AG09319 (cell line): Measurements from ENCODE around the gene MIB1.
"Not testable (repeated sequence)": the region's sequence is repeated elsewhere in the genome, so short reads cannot be mapped to it uniquely, and the experiment has no call there.

Source experiments
- DNase-seq: peaks from one replicate; pipeline ENCODE4 v3.0.0-alpha.2; 2010; ENCODE audit warnings: low read depth; ENCODE audit errors: extremely low read depth
- TF ChIP-seq, protein P1 (sequence below): IDR thresholded peaks from 2 replicates; pipeline ENCODE4 v1.5.1; 2011; ENCODE audit warnings: low read depth, mild to moderate bottlenecking, inconsistent platforms, low read length, moderate library complexity

Gene MIB1

DNA sequence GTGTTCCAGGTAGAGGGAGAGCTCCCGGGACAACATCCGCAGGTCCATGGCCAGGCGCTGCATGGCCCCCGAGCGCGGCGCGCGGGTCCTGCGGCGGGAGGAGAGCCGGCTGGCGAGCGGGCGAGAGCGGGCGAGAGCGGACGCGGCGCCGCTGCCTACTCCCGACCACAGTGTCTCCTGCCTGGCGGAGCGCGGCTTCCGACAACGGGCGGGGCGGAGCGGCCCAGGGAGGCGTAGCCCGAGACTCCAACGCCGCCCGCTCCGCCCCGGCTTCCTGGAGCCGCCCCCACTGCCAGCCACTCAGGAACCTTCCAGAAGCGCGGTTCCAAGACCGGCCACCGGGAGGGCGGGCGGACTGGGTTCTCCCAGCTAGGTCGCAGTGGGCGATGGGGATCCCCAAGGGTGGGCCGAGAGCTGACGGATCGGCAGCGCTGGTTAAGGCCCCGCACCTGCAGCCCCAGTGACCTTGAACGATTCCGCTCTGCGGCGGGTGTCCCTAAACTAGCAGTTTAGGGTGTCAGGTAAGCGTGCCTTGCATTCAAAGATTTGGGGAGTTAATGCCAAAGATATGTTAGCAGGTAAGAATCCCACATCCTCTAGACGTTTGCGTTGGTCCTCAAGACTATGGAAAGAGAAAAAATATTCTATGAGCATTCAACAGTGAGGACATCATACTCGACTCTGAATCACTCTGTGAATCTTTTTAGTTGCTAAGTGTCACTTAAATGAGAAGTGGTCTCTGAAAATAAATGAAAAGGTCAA lies 35.8 kb upstream of the MIB1 start, which contains the start of gene ABHD3:
ABHD3 (minus strand) TSS at position 172 of the 762 bp plus-strand sequence; CDS start at position 63, 109 bp downstream.
- DNase-seq = peak; percentile 66
- TF ChIP-seq, protein P1, sequence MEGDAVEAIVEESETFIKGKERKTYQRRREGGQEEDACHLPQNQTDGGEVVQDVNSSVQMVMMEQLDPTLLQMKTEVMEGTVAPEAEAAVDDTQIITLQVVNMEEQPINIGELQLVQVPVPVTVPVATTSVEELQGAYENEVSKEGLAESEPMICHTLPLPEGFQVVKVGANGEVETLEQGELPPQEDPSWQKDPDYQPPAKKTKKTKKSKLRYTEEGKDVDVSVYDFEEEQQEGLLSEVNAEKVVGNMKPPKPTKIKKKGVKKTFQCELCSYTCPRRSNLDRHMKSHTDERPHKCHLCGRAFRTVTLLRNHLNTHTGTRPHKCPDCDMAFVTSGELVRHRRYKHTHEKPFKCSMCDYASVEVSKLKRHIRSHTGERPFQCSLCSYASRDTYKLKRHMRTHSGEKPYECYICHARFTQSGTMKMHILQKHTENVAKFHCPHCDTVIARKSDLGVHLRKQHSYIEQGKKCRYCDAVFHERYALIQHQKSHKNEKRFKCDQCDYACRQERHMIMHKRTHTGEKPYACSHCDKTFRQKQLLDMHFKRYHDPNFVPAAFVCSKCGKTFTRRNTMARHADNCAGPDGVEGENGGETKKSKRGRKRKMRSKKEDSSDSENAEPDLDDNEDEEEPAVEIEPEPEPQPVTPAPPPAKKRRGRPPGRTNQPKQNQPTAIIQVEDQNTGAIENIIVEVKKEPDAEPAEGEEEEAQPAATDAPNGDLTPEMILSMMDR = peak; percentile 31

DNA sequence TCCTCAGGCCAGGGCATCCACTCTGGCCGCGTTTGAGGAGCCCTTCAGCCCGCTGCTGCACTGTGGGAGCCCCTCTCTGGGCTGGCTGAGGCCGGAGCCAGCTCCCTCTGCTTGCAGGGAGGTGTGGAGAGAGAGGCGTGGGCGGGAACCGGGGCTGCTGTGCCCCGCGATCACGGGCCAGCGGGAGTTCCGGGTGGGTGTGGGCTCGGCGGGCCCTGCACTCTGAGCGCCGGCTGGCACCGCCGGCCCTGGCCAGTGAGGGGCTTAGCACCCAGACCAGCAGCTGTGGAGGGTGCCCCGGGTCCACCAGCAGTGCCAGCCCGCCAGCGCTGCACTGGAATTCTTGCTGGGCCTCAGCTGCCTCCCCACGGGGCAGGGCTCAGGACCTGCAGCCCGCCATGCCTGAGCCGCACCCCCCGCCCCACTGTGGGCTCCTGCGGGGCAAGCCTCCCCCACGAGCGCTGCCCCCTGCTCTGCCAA lies 34.2 kb upstream of the MIB1 start:
- DNase-seq = no peak
- TF ChIP-seq, protein P1 = no peak

DNA sequence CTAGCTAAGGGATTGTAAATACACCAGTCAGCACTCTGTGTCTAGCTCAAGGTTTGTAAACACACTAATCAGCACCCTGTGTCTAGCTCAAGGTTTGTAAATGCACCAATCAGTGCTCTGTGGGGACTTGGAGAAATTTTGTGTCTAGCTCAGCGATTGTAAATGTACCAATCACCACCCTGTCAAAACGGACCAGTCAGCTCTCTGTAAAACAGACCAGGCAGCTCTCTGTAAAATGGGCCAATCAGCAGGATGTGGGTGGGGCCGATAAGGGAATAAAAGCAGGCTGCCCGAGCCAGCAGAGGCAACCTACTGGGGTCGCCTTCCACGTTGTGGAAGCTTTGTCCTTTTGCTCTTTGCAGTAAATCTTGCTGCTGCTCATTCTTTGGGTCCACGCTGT lies 33.5 kb upstream of the MIB1 start:
- not testable (repeated sequence) for DNase-seq

DNA sequence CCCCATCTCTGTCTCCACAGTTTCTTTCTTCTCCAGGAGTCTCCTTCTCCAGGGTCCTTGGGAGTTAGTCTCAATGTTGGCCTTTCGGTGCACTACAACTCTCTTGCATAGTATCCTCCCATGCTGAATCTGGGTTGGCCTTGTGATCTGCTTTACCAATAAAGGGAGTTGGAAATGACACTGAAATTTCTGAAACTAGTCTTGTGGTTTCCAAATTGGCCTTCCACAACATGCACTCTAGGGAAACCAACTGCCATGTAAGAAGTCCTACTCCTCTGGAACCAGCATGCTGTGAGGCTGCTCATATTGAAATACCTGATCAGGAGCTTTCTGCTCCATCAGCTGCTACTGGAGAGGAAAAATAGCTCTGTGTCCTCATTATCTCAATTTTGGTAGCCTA lies 26.1 kb upstream of the MIB1 start:
- TF ChIP-seq, protein P1 = no peak
- no peak for DNase-seq

DNA sequence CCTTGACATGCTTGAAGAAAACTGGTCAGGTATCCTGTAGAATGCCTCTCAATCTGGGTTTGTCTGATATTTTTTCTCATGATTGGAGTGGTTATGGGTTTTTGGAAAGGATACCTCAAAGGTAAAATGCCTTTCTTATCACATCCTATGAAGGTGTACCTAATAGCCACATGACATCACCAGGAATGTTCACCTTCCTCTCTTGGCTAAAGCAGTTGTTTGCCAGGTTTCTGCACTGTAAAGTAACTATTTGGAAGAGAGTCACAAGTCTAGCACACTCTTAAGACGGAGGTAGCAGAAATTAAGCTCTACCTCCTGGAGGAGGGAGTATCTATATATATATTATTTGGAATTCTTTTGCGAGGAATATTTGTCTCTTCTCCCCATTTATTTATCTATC lies 17.9 kb upstream of the MIB1 start:
- TF ChIP-seq, protein P1 = no peak
- no peak for DNase-seq

DNA sequence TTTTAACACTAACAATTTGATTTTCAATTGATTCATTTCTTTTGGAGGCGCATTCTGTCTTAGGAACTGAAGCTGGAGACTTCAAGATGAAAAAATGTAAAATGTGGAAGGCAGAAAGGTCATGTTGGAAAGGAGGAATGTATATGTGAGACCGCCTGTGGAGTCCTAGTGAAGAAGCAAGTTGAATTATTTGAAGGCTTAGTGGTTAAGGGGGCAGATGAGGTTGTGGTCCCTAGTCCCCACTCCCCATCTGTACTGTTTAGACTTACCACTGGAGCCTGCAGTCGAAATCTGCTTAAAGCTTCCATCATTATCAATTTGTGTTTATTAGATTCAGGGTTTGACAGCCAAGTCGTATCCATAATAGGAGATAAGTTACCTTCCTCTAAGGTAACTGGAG lies 15.4 kb upstream of the MIB1 start:
- TF ChIP-seq, protein P1 = no peak
- no peak for DNase-seq

DNA sequence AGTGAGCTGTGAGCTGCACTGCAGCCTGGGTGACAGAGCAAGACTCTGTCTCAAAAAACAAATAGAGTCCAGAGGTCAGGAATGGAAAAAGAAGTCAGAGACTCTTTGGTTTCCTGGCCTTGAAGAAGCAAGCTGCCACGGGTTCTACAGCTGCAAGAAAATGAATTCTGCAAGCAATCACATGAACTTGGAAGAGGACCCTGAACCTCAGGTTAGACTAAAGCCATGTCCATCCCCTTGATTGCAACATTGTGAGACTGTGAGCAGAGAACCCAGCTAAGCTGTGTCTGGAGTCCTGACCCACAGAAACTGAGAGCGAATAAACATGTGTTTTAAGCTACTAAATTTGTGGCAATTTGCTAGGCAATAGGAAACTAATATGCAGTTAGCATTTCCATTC lies 12.9 kb upstream of the MIB1 start:
- DNase-seq = no peak
- TF ChIP-seq, protein P1 = no peak

DNA sequence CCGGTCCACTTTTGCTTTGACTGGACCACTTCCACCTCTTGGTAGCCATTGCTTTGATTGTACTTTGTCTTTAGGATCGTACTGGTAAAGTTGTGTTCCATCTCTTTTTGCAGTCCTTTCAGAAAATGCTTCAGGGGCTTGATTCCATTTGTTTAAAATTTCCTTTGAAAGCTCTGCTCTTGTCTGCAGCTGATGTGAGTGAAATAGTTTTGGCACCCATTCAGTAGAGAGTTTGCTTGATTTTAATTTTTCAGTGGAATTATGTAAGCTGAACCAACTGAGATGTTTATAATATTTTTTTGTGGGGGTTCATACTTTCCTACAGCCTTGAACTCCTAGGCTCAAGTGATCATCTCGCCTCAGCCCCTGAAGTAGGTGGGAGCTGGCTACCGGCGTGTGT lies 7.6 kb upstream of the MIB1 start:
- TF ChIP-seq, protein P1 = no peak
- no peak for DNase-seq
